Erythroblast (primary cell): ENCODE results near the gene DYNC1I1.

ENCODE experiments used
- GATA1 ChIP-seq: IDR thresholded peaks from 2 replicates; pipeline ENCODE4 v1.6.1; 2011; ENCODE audit warnings: low read depth, mild to moderate bottlenecking, control low read depth, low read length, moderate library complexity
- POLR2A ChIP-seq: IDR thresholded peaks from 2 replicates; pipeline ENCODE4 v1.6.1; 2011; ENCODE audit warnings: mild to moderate bottlenecking, low read length

GRCh38 chr7:95808396-95808795 is 36.0 kb downstream of the DYNC1I1 start:
- TF ChIP-seq POLR2A (no peak), GATA1 (no peak)
